Astrocyte (in vitro differentiated cells and primary cell): ENCODE results near the gene TLX1. TPM values are rescaled to one million over a fixed set of nuclear protein-coding genes. Genes with fewer than 3 reads are reported as not detected.

ENCODE experiments used
- DNase-seq: peaks from one replicate; pipeline ENCODE4 v3.0.0-alpha.2; 2010; ENCODE audit warnings: low read depth
- FAIRE-seq: peaks from 2 replicates; lab custom pipeline; 2011; peaks lifted over from hg19 to GRCh38; lab: Jason Lieb, UNC
- H2AFZ ChIP-seq: 2 replicates; pipeline ENCODE4 v1.6.0; 2012; ENCODE audit warnings: low read depth, low read length, inconsistent platforms
- H3K27ac ChIP-seq: 2 replicates; pipeline ENCODE4 v1.5.1; 2011; ENCODE audit warnings: low read depth, low read length, inconsistent platforms
- H3K27me3 ChIP-seq: 2 replicates; pipeline ENCODE4 v1.6.0; 2011; ENCODE audit warnings: low read length, inconsistent platforms; ENCODE audit not compliant: insufficient read depth
- H3K36me3 ChIP-seq: 2 replicates; pipeline ENCODE4 v1.5.1; 2011; ENCODE audit warnings: low read length, inconsistent platforms; ENCODE audit not compliant: insufficient read depth
- H3K4me1 ChIP-seq: 2 replicates; pipeline ENCODE4 v1.5.1; 2011; ENCODE audit warnings: low read length, inconsistent platforms; ENCODE audit not compliant: insufficient read depth
- H3K4me2 ChIP-seq: 2 replicates; pipeline ENCODE4 v1.6.0; 2012; ENCODE audit warnings: low read length, inconsistent platforms
- H3K4me3 ChIP-seq: 2 replicates; pipeline ENCODE4 v1.5.1; 2011; ENCODE audit warnings: low read depth, mild to moderate bottlenecking, low read length, inconsistent platforms; ENCODE audit not compliant: insufficient read depth
- H3K79me2 ChIP-seq: 2 replicates; pipeline ENCODE4 v1.6.0; 2012; ENCODE audit warnings: mild to moderate bottlenecking, low read length, inconsistent platforms; ENCODE audit not compliant: insufficient read depth
- H3K9ac ChIP-seq: 2 replicates; pipeline ENCODE4 v1.6.0; 2012; ENCODE audit warnings: mild to moderate bottlenecking, low read length, inconsistent platforms
- H3K9me3 ChIP-seq: 2 replicates; pipeline ENCODE4 v1.5.1; 2012; ENCODE audit warnings: low read depth, mild to moderate bottlenecking, low read length, inconsistent platforms; ENCODE audit not compliant: insufficient read depth
- H4K20me1 ChIP-seq: 2 replicates; pipeline ENCODE4 v1.6.0; 2012; ENCODE audit warnings: low read length, inconsistent platforms; ENCODE audit not compliant: insufficient read depth
- H3K27ac Mint-ChIP-seq: one replicate; pipeline ENCODE4 v1.8.0; 2021; ENCODE audit warnings: mild to moderate bottlenecking, mixed read lengths; ENCODE audit not compliant: unreplicated experiment
- H3K27me3 Mint-ChIP-seq: one replicate; pipeline ENCODE4 v1.8.0; 2021; ENCODE audit warnings: low read depth, mixed read lengths; ENCODE audit not compliant: unreplicated experiment
- H3K36me3 Mint-ChIP-seq: one replicate; pipeline ENCODE4 v1.8.0; 2021; ENCODE audit warnings: low read depth, mixed read lengths; ENCODE audit not compliant: unreplicated experiment
- H3K4me1 Mint-ChIP-seq: one replicate; pipeline ENCODE4 v1.8.0; 2021; ENCODE audit warnings: low read depth, mixed read lengths; ENCODE audit not compliant: unreplicated experiment
- H3K4me3 Mint-ChIP-seq: one replicate; pipeline ENCODE4 v1.8.0; 2021; ENCODE audit warnings: mild to moderate bottlenecking, moderate library complexity, mixed read lengths; ENCODE audit not compliant: unreplicated experiment
- H3K9me3 Mint-ChIP-seq: one replicate; pipeline ENCODE4 v1.8.0; 2021; ENCODE audit warnings: mild to moderate bottlenecking, mixed read lengths; ENCODE audit not compliant: unreplicated experiment
- EZH2 ChIP-seq: IDR thresholded peaks from 2 replicates; pipeline ENCODE4 v1.6.1; 2012; ENCODE audit warnings: mild to moderate bottlenecking, low read length, inconsistent platforms; ENCODE audit not compliant: insufficient read depth
- total RNA-seq: library from RNA; stranded (reverse); gene quantifications from 2 replicates; pipeline ENCODE4 v1.2.1, GENCODE V29; 2021
- TF ChIP-seq, protein P1 (sequence below): IDR thresholded peaks from 2 replicates; pipeline ENCODE4 v1.5.1; 2011; ENCODE audit warnings: low read depth, mild to moderate bottlenecking, inconsistent platforms, low read length, moderate library complexity; ENCODE audit not compliant: insufficient read depth

TLX1 gene
- total RNA-seq, 1 donor from 2014 or later: not detected

- no peaks in the 10 kb centered on the region for H3K9me3 Mint-ChIP-seq
- FAIRE-seq: no peak
- no peaks in the 10 kb centered on the region for H3K79me2 ChIP-seq
- no peak overlapping the region for H2AFZ ChIP-seq
- H3K4me1 Mint-ChIP-seq: peaks cover 18% of the 10 kb centered on the region
- H3K9me3 ChIP-seq: no peaks in the 10 kb centered on the region
- H3K4me3 ChIP-seq: no peak overlapping the region
- H3K9ac ChIP-seq: no peak overlapping the region
- no peak for DNase-seq
- H3K4me3 Mint-ChIP-seq: no peak overlapping the region
- H3K4me1 ChIP-seq: no peaks in the 10 kb centered on the region
- H3K36me3 ChIP-seq: no peaks in the 10 kb centered on the region
- TF ChIP-seq, protein P1, sequence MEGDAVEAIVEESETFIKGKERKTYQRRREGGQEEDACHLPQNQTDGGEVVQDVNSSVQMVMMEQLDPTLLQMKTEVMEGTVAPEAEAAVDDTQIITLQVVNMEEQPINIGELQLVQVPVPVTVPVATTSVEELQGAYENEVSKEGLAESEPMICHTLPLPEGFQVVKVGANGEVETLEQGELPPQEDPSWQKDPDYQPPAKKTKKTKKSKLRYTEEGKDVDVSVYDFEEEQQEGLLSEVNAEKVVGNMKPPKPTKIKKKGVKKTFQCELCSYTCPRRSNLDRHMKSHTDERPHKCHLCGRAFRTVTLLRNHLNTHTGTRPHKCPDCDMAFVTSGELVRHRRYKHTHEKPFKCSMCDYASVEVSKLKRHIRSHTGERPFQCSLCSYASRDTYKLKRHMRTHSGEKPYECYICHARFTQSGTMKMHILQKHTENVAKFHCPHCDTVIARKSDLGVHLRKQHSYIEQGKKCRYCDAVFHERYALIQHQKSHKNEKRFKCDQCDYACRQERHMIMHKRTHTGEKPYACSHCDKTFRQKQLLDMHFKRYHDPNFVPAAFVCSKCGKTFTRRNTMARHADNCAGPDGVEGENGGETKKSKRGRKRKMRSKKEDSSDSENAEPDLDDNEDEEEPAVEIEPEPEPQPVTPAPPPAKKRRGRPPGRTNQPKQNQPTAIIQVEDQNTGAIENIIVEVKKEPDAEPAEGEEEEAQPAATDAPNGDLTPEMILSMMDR: no peak
- TF ChIP-seq EZH2: no peak
- H3K27ac Mint-ChIP-seq: no peak overlapping the region
- H3K36me3 Mint-ChIP-seq: no peaks in the 10 kb centered on the region
- no peak overlapping the region for H3K4me2 ChIP-seq
- peaks cover 65% of the 10 kb centered on the region for H3K27me3 Mint-ChIP-seq
- H4K20me1 ChIP-seq: no peaks in the 10 kb centered on the region
- peaks cover 48% of the 10 kb centered on the region for H3K27me3 ChIP-seq
- H3K27ac ChIP-seq: no peak overlapping the region
These were observed 24.8 kb downstream of the TLX1 start for GRCh38 chr10:101155896-101156295.

DNA sequence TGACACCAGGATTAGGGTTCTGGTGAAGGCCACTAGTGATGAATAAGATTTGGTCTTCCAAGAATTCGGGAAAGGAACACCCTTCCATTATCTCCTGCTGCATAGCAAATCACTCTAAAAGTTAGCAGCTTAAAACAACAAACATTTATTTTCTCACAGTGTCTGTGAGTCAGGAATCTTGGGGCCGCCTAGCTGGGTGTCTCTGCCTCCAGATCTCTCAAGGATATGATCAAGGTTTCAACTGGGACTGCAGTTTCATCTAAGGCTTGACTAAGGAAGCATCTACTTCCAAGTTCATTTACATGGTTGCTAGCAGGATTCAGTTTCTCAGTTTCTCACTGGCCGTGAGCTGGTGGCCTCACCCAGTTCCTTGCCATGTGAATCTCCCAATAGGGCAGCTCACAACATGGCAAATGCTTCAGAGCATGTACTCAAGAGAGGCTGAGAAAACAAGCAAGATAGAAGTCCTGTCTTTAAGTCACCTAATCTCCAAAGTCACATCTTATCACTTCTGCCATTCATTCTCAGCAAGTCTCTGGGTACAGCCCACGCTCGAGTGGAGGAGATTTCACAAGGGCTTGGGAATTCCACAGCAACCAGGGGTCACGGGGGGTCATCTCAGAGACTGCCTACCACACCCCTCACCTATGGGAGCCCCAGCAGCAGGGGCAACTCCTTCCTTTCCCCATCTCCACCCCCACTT, 26.8 kb downstream of the TLX1 start:
- Histone ChIP-seq H3K4me3 (no peak overlapping the region), H3K4me1 (peaks cover 3% of the 10 kb centered on the region), H3K4me2 (no peak overlapping the region), H3K27me3 (peaks cover 48% of the 10 kb centered on the region), H3K36me3 (no peaks in the 10 kb centered on the region), H2AFZ (no peak overlapping the region), H3K9ac (no peak overlapping the region), H3K9me3 (no peaks in the 10 kb centered on the region), H3K27ac (no peak overlapping the region), H4K20me1 (no peaks in the 10 kb centered on the region), H3K79me2 (no peaks in the 10 kb centered on the region)
- peaks cover 65% of the 10 kb centered on the region for H3K27me3 Mint-ChIP-seq
- H3K9me3 Mint-ChIP-seq: no peaks in the 10 kb centered on the region
- no peak for DNase-seq
- H3K4me1 Mint-ChIP-seq: peaks cover 18% of the 10 kb centered on the region
- H3K36me3 Mint-ChIP-seq: no peaks in the 10 kb centered on the region
- TF ChIP-seq, protein P1: no peak
- TF ChIP-seq EZH2: no peak
- no peak for FAIRE-seq
- no peak overlapping the region for H3K4me3 Mint-ChIP-seq
- no peak overlapping the region for H3K27ac Mint-ChIP-seq

DNA sequence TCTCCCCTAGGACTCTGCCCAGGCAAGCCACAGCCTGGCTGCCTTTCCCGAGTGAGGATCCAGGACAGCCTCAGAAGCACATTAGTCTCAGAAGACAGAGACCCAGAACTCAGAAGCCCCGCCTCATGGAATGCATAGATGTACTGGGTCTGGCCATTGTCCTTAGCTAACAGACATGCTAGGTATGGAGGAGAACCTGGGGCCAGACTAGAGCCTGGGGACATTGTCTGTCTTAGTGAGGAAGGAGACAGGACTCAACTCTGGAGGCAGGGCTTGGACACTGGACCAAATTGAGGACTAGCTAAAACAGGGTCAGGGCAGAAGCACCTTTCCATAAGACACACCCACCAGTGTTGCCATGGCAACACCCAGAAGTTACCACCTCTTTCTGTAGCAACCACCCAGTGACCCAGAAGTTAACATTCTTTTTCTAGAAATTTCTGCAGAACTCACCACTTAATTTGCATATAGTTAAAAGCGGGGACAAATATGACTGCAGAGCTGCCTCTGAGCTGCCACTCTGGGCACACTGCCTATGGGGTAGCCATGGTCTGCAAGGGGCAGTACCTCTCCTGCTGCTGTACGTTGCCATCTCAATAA, 27.5 kb downstream of the TLX1 start:
- no peak for TF ChIP-seq EZH2
- TF ChIP-seq, protein P1: no peak
- Histone ChIP-seq H3K27me3 (peaks cover 49% of the 10 kb centered on the region), H3K9ac (no peak overlapping the region), H3K4me3 (no peak overlapping the region), H3K9me3 (no peaks in the 10 kb centered on the region), H3K4me1 (peaks cover 3% of the 10 kb centered on the region), H2AFZ (no peak overlapping the region), H3K4me2 (no peak overlapping the region), H3K36me3 (no peaks in the 10 kb centered on the region), H4K20me1 (no peaks in the 10 kb centered on the region), H3K79me2 (no peaks in the 10 kb centered on the region), H3K27ac (no peak overlapping the region)
- Mint-ChIP-seq H3K4me3 (no peak overlapping the region), H3K27me3 (peaks cover 66% of the 10 kb centered on the region), H3K4me1 (peaks cover 18% of the 10 kb centered on the region), H3K9me3 (no peaks in the 10 kb centered on the region), H3K36me3 (no peaks in the 10 kb centered on the region), H3K27ac (peak overlapping the region; percentile 4)
- no peak for DNase-seq
- FAIRE-seq: no peak
